IMR-90 (cell line): ENCODE data around the gene PITPNM3. TPM values are rescaled to one million over a fixed set of nuclear protein-coding genes. Genes with fewer than 3 reads are reported as not detected.

Experiments used
- ATAC-seq: fragments of 200-7000 bp; cut with Tn5 transposase; 2 replicates; pipeline ENCODE4 v1.9.1; 2020; ENCODE audit warnings: low read depth, mild to moderate bottlenecking, moderate library complexity
- BruUV-seq: library from RNA; stranded (reverse); fragments of 400-500 nt; replicated peaks from 2 replicates; lab custom pipeline; 2021; lab: Mats Ljungman, UMichigan
- CTCF ChIA-PET: fragments of 300-600 bp; formaldehyde crosslinking; extraction: SDS; loops from one replicate; lab custom pipeline; 2021; ENCODE audit warnings: antibody characterized with exemption; lab: Yijun Ruan, JAX
- POLR2A ChIA-PET: fragments of 300-600 bp; sonication (Branson Sonifier 250); formaldehyde crosslinking; loops from one replicate; lab custom pipeline; 2022; ENCODE audit warnings: antibody characterized with exemption; ENCODE audit not compliant: unreplicated experiment; lab: Charles Lee
- DNase-seq: peaks from one replicate; pipeline ENCODE4 v3.0.0; 2013
- H2AFZ ChIP-seq: replicated peaks from 2 replicates; pipeline ENCODE3; 2013; ENCODE audit warnings: low read length, mild to moderate bottlenecking; ENCODE audit not compliant: poor library complexity
- H2AK5ac ChIP-seq: 2 replicates; pipeline ENCODE4 v1.6.1; 2013; ENCODE audit warnings: low read depth, low read length, inconsistent platforms
- H2AK9ac ChIP-seq: replicated peaks from 2 replicates; pipeline ENCODE3; 2013; ENCODE audit warnings: mild to moderate bottlenecking, low read depth, low read length, moderate library complexity; ENCODE audit not compliant: poor library complexity
- H2BK120ac ChIP-seq: 2 replicates; pipeline ENCODE4 v1.6.1; 2013; ENCODE audit warnings: low read depth, low read length, inconsistent platforms
- H2BK15ac ChIP-seq: 3 replicates; pipeline ENCODE4 v1.6.1; 2013; ENCODE audit warnings: low read depth, low read length, inconsistent platforms
- H2BK20ac ChIP-seq: 2 replicates; pipeline ENCODE4 v1.6.1; 2013; ENCODE audit warnings: low read depth, mild to moderate bottlenecking, inconsistent platforms, low read length, moderate library complexity
- H2BK5ac ChIP-seq: 2 replicates; pipeline ENCODE4 v1.6.1; 2013; ENCODE audit warnings: mild to moderate bottlenecking, low read depth, low read length, inconsistent platforms; ENCODE audit not compliant: poor library complexity, severe bottlenecking
- H3K14ac ChIP-seq: replicated peaks from 2 replicates; pipeline ENCODE4 v1.6.1; 2013; ENCODE audit warnings: low read depth, low read length, inconsistent platforms
- H3K18ac ChIP-seq: 2 replicates; pipeline ENCODE4 v1.6.1; 2013; ENCODE audit warnings: low read depth, low read length, control low read depth
- H3K23ac ChIP-seq: 2 replicates; pipeline ENCODE4 v1.6.1; 2013; ENCODE audit warnings: low read depth, low read length, inconsistent platforms
- H3K27ac ChIP-seq: 2 replicates; pipeline ENCODE4 v1.5.1; 2013; ENCODE audit warnings: mild to moderate bottlenecking, control low read depth, low read length; ENCODE audit not compliant: insufficient read depth
- H3K27me3 ChIP-seq: 2 replicates; pipeline ENCODE4 v1.6.1; 2013; ENCODE audit warnings: low read length; ENCODE audit not compliant: control insufficient read depth, insufficient read depth
- H3K36me3 ChIP-seq: 2 replicates; pipeline ENCODE4 v1.6.1; 2013; ENCODE audit warnings: low read length, mixed read lengths; ENCODE audit not compliant: control insufficient read depth, insufficient read depth
- H3K4ac ChIP-seq: 2 replicates; pipeline ENCODE4 v1.6.1; 2013; ENCODE audit warnings: low read depth, low read length, inconsistent platforms
- H3K4me1 ChIP-seq: 2 replicates; pipeline ENCODE4 v1.6.1; 2013; ENCODE audit warnings: low read length, mixed read lengths; ENCODE audit not compliant: control insufficient read depth, insufficient read depth
- H3K4me2 ChIP-seq: 2 replicates; pipeline ENCODE4 v1.6.1; 2013; ENCODE audit warnings: low read depth, mild to moderate bottlenecking, control low read depth, low read length, moderate library complexity
- H3K4me3 ChIP-seq: 2 replicates; pipeline ENCODE4 v1.5.1; 2013; ENCODE audit warnings: low read depth, mild to moderate bottlenecking, control low read depth, low read length, moderate library complexity; ENCODE audit not compliant: insufficient read depth
- H3K56ac ChIP-seq: 2 replicates; pipeline ENCODE4 v1.6.1; 2013; ENCODE audit warnings: low read length, inconsistent platforms; ENCODE audit not compliant: insufficient read depth; ENCODE audit errors: extremely low read depth
- H3K79me1 ChIP-seq, 2 experiments: 2 replicates each; pipeline ENCODE4 v1.6.1; 2013; ENCODE audit warnings: low read length in 2 of 2, inconsistent platforms in 1 of 2, low read depth in 1 of 2
- H3K9ac ChIP-seq: 2 replicates; pipeline ENCODE4 v1.6.1; 2013; ENCODE audit warnings: low read depth, low read length, control low read depth
- H3K9me1 ChIP-seq: 2 replicates; pipeline ENCODE4 v1.6.1; 2013; ENCODE audit warnings: low read length, inconsistent platforms; ENCODE audit not compliant: insufficient read depth
- H3K9me3 ChIP-seq: 2 replicates; pipeline ENCODE4 v1.6.1; 2013; ENCODE audit warnings: low read length; ENCODE audit not compliant: control insufficient read depth, insufficient read depth
- H4K20me1 ChIP-seq: 2 replicates; pipeline ENCODE4 v1.6.1; 2013; ENCODE audit warnings: low read length, inconsistent platforms; ENCODE audit not compliant: insufficient read depth
- H4K5ac ChIP-seq: 2 replicates; pipeline ENCODE4 v1.6.1; 2013; ENCODE audit warnings: mild to moderate bottlenecking, low read depth, low read length, control low read depth
- H4K8ac ChIP-seq, 2 experiments: 2 replicates each; pipeline ENCODE4 v1.6.1; 2013; ENCODE audit warnings: low read depth in 2 of 2, low read length in 2 of 2, control low read depth in 1 of 2, inconsistent platforms in 1 of 2
- H4K91ac ChIP-seq: 2 replicates; pipeline ENCODE4 v1.6.1; 2013; ENCODE audit warnings: low read depth, low read length, inconsistent platforms; ENCODE audit not compliant: insufficient read depth
- ELK1 ChIP-seq: fragments of 150-350 bp; IDR thresholded peaks from 2 replicates; pipeline ENCODE4 v1.6.1; 2016; ENCODE audit warnings: low read depth, mild to moderate bottlenecking, low read length, moderate library complexity, borderline replicate concordance
- MAFK ChIP-seq: IDR thresholded peaks from 2 replicates; pipeline ENCODE4 v1.6.1; 2012; ENCODE audit warnings: low read depth, low read length, improper control_type of control experiment
- MAZ ChIP-seq: IDR thresholded peaks from 2 replicates; pipeline ENCODE4 v1.6.1; 2012; ENCODE audit warnings: low read depth, mild to moderate bottlenecking, low read length, improper control_type of control experiment, moderate library complexity, borderline replicate concordance
- MXI1 ChIP-seq: IDR thresholded peaks from 2 replicates; pipeline ENCODE4 v1.6.1; 2012; ENCODE audit warnings: low read depth, mild to moderate bottlenecking, low read length, moderate library complexity, borderline replicate concordance
- NFE2L2 ChIP-seq: fragments of 150-350 bp; IDR thresholded peaks from 2 replicates; pipeline ENCODE4 v1.6.1; 2016; ENCODE audit warnings: low read depth, mild to moderate bottlenecking, low read length
- POLR2A ChIP-seq: IDR thresholded peaks from 2 replicates; pipeline ENCODE4 v1.6.1; 2012; ENCODE audit warnings: mild to moderate bottlenecking, low read depth, low read length
- RAD21 ChIP-seq: IDR thresholded peaks from 2 replicates; pipeline ENCODE4 v1.6.1; 2012; ENCODE audit warnings: low read length, improper control_type of control experiment
- RCOR1 ChIP-seq: IDR thresholded peaks from 2 replicates; pipeline ENCODE4 v1.6.1; 2012; ENCODE audit warnings: mild to moderate bottlenecking, low read length, improper control_type of control experiment; ENCODE audit not compliant: insufficient replicate concordance
- SMC3 ChIP-seq: fragments of 150-350 bp; IDR thresholded peaks from 2 replicates; pipeline ENCODE4 v1.6.1; 2016; ENCODE audit warnings: low read depth, mild to moderate bottlenecking, antibody characterized with exemption, low read length, moderate library complexity
- WGBS, 2 experiments: methylation state at CpG; one replicate each; pipeline versions ENCODE4 v1.1.5 to v1.1.7; 2013; ENCODE audit warnings: missing lambda C conversion rate in 2 of 2; ENCODE audit not compliant: insufficient read length in 1 of 2; ENCODE audit errors: extremely low coverage in 2 of 2; 5-methylcytosine and 5-hydroxymethylcytosine counted together
- dilution Hi-C: fragments of 300-500 bp; cut with HindIII; formaldehyde crosslinking; loops from one replicate; pipeline ENCODE4 v1.14.3; 2018; ENCODE audit warnings: low sequenced_read_pairs; ENCODE audit not compliant: unreplicated experiment
- in situ Hi-C: fragments of 300-500 bp; cut with MboI; formaldehyde crosslinking; loops from 3 replicates; pipeline ENCODE4 v1.14.3; 2019; ENCODE audit warnings: low sequenced_read_pairs, inconsistent platforms, mixed read lengths
- intact Hi-C: fragments of 100-400 bp; cut with micrococcal nuclease; formaldehyde crosslinking; loops from 2 replicates; pipeline ENCODE4 v1.10.0; 2022
- polyA plus RNA-seq, 3 experiments: library from polyadenylated mRNA; depleted of rRNA; stranded (reverse); fragments of >200 nt; gene quantifications; 2 replicates each; pipeline ENCODE4 v1.2.3, GENCODE V29; 2012; ENCODE audit warnings: low replicate concordance in 1 of 3
- total RNA-seq: library from RNA; depleted of rRNA; stranded (reverse); fragments of >200 nt; gene quantifications from 2 replicates; pipeline ENCODE4 v1.2.3, GENCODE V29; 2012

PITPNM3 gene
- total and polyA plus RNA-seq, 2 of the 4 experiments (the other 2 are of a cell fraction): 0.54 to 1.7 TPM

GRCh38 chr17:6551356-6551755 is 5.0 kb downstream of the PITPNM3 start:
- 80% methylated on average over 1 of the region's 5 CpGs; no CpG with 5 or more reads in 1 of the 2 experiments for WGBS, 2 experiments
- H2BK120ac ChIP-seq: no peak overlapping the region
- no peak overlapping the region for H3K56ac ChIP-seq
- H2BK5ac ChIP-seq: no peak overlapping the region
- H4K20me1 ChIP-seq: 0 out of 2 replicates have a peak, but pooled peaks cover 4% of the 10 kb centered on the region
- no peak overlapping the region for H4K5ac ChIP-seq
- in situ Hi-C loops: no loop called here
- H3K27me3 ChIP-seq: peaks cover 33% of the 10 kb centered on the region
- H3K36me3 ChIP-seq: no peaks in the 10 kb centered on the region
- H3K14ac ChIP-seq: no peak overlapping the region
- no peak for ATAC-seq
- H4K91ac ChIP-seq: no peak overlapping the region
- H2BK15ac ChIP-seq: no peak overlapping the region
- POLR2A ChIA-PET: no interaction called here
- BruUV-seq: no TSS peak
- no peak overlapping the region for H3K23ac ChIP-seq
- intact Hi-C loops: no loop called here
- H2BK20ac ChIP-seq: no peak overlapping the region
- H3K27ac ChIP-seq: no peak overlapping the region
- H2AK9ac ChIP-seq: no peak overlapping the region
- H2AK5ac ChIP-seq: no peak overlapping the region
- no peak overlapping the region for H4K8ac ChIP-seq
- dilution Hi-C loops: no loop called here
- peaks cover 5% of the 10 kb centered on the region; the same call in 1 of the 2 replicates for H3K4me1 ChIP-seq
- H3K4ac ChIP-seq: no peak overlapping the region
- no peaks in the 10 kb centered on the region for H3K9me3 ChIP-seq
- H3K18ac ChIP-seq: no peak overlapping the region
- H3K79me1 ChIP-seq: no peaks in the 10 kb centered on the region
- no peaks in the 10 kb centered on the region; the same call in 1 of the 2 replicates for H3K9me1 ChIP-seq
- no peak overlapping the region for H3K4me3 ChIP-seq
- CTCF ChIA-PET: no interaction called here
- DNase-seq: no peak
- TF ChIP-seq RAD21: no peak
- no peak for TF ChIP-seq POLR2A
- no peak for TF ChIP-seq NFE2L2
- no peak for TF ChIP-seq MAZ
- no peak for TF ChIP-seq MAFK
- TF ChIP-seq MXI1: no peak
- no peak for TF ChIP-seq ELK1
- TF ChIP-seq SMC3: no peak
- no peak for TF ChIP-seq RCOR1
- no peak overlapping the region for H2AFZ ChIP-seq
- no peak overlapping the region for H3K4me2 ChIP-seq
- H3K9ac ChIP-seq: no peak overlapping the region
